Measurements from ENCODE around the gene PTGDS.

PTGDS gene

DNA sequence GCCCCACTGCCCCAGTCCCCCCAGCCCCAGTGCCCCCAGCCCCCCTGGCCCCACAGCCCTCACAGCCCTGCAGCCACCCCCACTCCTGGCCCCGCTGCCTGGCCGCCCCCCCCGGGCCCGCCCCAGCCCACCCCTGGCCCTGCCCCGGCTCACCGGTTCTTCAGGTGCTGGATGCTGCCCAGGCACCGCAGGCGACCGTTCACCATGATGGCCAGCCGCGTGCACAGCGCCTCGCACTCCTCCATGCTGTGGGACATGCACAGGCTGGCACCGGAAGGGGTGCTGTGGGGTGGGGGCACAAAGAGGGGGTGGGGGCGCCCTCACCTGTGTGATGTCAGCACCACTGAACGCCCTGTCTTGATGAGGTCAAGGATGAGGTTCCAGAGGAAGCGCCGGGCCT lies 31.9 kb downstream of the PTGDS start:
- H4K91ac ChIP-seq (ENCODE audit: low read length): no peak overlapping the region
- no peak overlapping the region for H3K4me2 ChIP-seq (ENCODE audit: low read length, poor library complexity, severe bottlenecking)
- no peak for DNase-seq
- peaks cover 28% of the 10 kb centered on the region for H3K4me1 ChIP-seq (ENCODE audit: control insufficient read depth, insufficient read depth, low read depth, low read length)
- no peak overlapping the region for H3K23ac ChIP-seq (ENCODE audit: low read length in 2 of 2)
- no peak overlapping the region for H3K18ac ChIP-seq (ENCODE audit: low read depth in 1 of 2, low read length in 2 of 2)
- no peak overlapping the region for H3K4me3 ChIP-seq (ENCODE audit: insufficient read depth in 1 of 2, low read depth in 1 of 2, low read length in 2 of 2)
- H2BK15ac ChIP-seq (ENCODE audit: low read depth, poor library complexity, severe bottlenecking): no peak overlapping the region
- no peaks in the 10 kb centered on the region for H3K79me1 ChIP-seq (replicated peaks; ENCODE audit: low read length, poor library complexity, severe bottlenecking)
- no peak overlapping the region for H3K9ac ChIP-seq (ENCODE audit: low read length)
- no peak overlapping the region for H2BK12ac ChIP-seq (ENCODE audit: low read length in 2 of 2)
- no peak overlapping the region for H2BK120ac ChIP-seq (ENCODE audit: low read depth, low read length)
- peaks cover 8 to 53% of the 10 kb centered on the region in 2 experiments for H3K36me3 ChIP-seq (ENCODE audit: control insufficient read depth in 1 of 2, insufficient read depth in 2 of 2, low read depth in 1 of 2, low read length in 2 of 2)
- H4K8ac ChIP-seq (ENCODE audit: low read length): no peak overlapping the region
- no peak overlapping the region for H2BK5ac ChIP-seq (ENCODE audit: low read depth, low read length, poor library complexity, severe bottlenecking)
- H3K14ac ChIP-seq (ENCODE audit: low read length in 2 of 2): no peak overlapping the region
- H2AK5ac ChIP-seq (ENCODE audit: low read length, severe bottlenecking): no peak overlapping the region
- H3K4ac ChIP-seq (ENCODE audit: low read depth in 1 of 2, low read length in 2 of 2): no peak overlapping the region
- WGBS: 93% methylated on average over 17 of the region's 18 CpGs
- no peak overlapping the region for H2AFZ ChIP-seq (ENCODE audit: low read depth, low read length)
- no peaks in the 10 kb centered on the region for H3K27me3 ChIP-seq (ENCODE audit: control insufficient read depth in 1 of 2, insufficient read depth in 1 of 2, low read length in 2 of 2)
- no peaks in the 10 kb centered on the region for H3K9me3 ChIP-seq (ENCODE audit: control insufficient read depth, low read length)
- H3K27ac ChIP-seq (ENCODE audit: low read length, poor library complexity, severe bottlenecking): no peak overlapping the region

DNA sequence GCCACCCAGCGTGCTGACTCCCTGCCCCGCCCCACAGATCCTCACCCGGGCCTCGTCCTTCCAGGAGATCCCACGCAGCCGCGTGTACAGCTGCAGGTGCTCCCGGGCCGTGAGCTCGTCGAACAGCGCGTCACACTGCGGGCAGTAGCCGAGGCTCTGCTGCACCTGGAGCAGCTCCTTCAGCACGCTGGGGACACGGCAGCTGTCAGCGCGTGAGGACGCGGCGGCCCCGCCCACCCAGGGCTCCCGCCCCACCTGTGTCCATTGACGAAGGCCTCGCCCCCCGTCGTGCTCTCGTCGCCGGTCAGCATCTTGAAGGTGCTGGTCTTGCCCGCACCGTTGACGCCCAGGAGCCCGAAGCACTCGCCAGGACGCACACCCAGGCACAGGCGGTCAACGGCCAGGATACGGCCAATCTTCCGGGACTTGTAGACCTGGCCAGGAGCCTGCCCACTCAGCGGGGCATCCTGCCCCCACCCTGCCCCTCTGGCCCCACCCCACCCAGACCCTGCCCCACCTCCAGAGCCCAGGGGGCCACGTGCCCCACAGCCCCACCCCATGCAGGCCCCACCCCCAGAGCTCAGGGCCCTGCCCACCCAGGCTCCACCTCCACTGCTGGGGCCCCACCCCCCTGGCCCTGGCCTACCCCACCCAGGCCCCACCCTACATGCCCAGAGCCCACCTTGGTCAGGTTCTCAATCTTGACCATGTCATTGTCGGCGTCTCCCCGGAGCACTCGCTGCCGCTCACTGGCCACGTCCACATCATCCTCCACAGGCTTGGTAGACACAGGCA lies 32.8 kb downstream of the PTGDS start:
- Histone ChIP-seq H3K36me3 (ENCODE audit: control insufficient read depth in 1 of 2, insufficient read depth in 2 of 2, low read depth in 1 of 2, low read length in 2 of 2) (peaks cover 8 to 62% of the 10 kb centered on the region in 2 experiments), H2AK5ac (ENCODE audit: low read length, severe bottlenecking) (no peak overlapping the region), H3K18ac (ENCODE audit: low read depth in 1 of 2, low read length in 2 of 2) (no peak overlapping the region), H3K4me2 (ENCODE audit: low read length, poor library complexity, severe bottlenecking) (no peak overlapping the region), H4K8ac (ENCODE audit: low read length) (no peak overlapping the region), H3K4ac (ENCODE audit: low read depth in 1 of 2, low read length in 2 of 2) (no peak overlapping the region), H2AFZ (ENCODE audit: low read depth, low read length) (no peak overlapping the region), H2BK120ac (ENCODE audit: low read depth, low read length) (no peak overlapping the region), H3K9ac (ENCODE audit: low read length) (no peak overlapping the region), H2BK12ac (ENCODE audit: low read length in 2 of 2) (no peak overlapping the region), H3K27me3 (ENCODE audit: control insufficient read depth in 1 of 2, insufficient read depth in 1 of 2, low read length in 2 of 2) (no peaks in the 10 kb centered on the region), H3K9me3 (ENCODE audit: control insufficient read depth, low read length) (no peaks in the 10 kb centered on the region), H4K91ac (ENCODE audit: low read length) (no peak overlapping the region), H3K14ac (ENCODE audit: low read length in 2 of 2) (no peak overlapping the region), H3K4me1 (ENCODE audit: control insufficient read depth, insufficient read depth, low read depth, low read length) (peaks cover 29% of the 10 kb centered on the region), H2BK5ac (ENCODE audit: low read depth, low read length, poor library complexity, severe bottlenecking) (no peak overlapping the region), H2BK15ac (ENCODE audit: low read depth, poor library complexity, severe bottlenecking) (no peak overlapping the region), H3K4me3 (ENCODE audit: insufficient read depth in 1 of 2, low read depth in 1 of 2, low read length in 2 of 2) (no peak overlapping the region), H3K27ac (ENCODE audit: low read length, poor library complexity, severe bottlenecking) (no peak overlapping the region), H3K23ac (ENCODE audit: low read length in 2 of 2) (no peak overlapping the region), H3K79me1 (replicated peaks; ENCODE audit: low read length, poor library complexity, severe bottlenecking) (no peaks in the 10 kb centered on the region)
- WGBS: 95% methylated on average over 49 of the region's 49 CpGs
- no peak for DNase-seq

DNA sequence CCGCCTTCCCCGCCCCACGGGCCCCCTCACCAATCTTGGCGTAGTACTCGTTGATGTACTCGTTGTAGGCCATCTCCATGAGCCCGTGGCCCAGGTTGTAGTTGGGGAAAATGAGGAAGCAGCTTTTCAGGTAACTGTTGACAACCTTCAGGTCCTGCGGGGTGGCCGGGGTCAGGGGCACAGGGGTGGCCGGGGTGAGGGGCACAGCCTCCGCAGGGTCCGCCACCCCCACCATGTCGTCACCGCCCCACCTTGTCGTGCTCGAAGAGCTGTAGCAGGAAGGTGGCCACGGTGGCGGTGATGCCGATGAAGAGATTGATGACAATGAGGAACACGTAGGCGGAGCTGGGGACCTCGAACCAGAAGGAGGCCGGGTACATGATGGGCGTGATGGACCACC lies 33.9 kb downstream of the PTGDS start:
- no peak overlapping the region for H2BK120ac ChIP-seq (ENCODE audit: low read depth, low read length)
- no peak overlapping the region for H2BK15ac ChIP-seq (ENCODE audit: low read depth, poor library complexity, severe bottlenecking)
- no peak overlapping the region for H3K9ac ChIP-seq (ENCODE audit: low read length)
- H2BK5ac ChIP-seq (ENCODE audit: low read depth, low read length, poor library complexity, severe bottlenecking): no peak overlapping the region
- H3K4me1 ChIP-seq (ENCODE audit: control insufficient read depth, insufficient read depth, low read depth, low read length): peaks cover 29% of the 10 kb centered on the region
- 97% methylated on average over 24 of the region's 24 CpGs for WGBS
- H2AFZ ChIP-seq (ENCODE audit: low read depth, low read length): no peak overlapping the region
- H3K23ac ChIP-seq (ENCODE audit: low read length in 2 of 2): no peak overlapping the region
- no peak overlapping the region for H3K4me3 ChIP-seq (ENCODE audit: insufficient read depth in 1 of 2, low read depth in 1 of 2, low read length in 2 of 2)
- DNase-seq: no peak
- no peak overlapping the region for H4K8ac ChIP-seq (ENCODE audit: low read length)
- H2BK12ac ChIP-seq (ENCODE audit: low read length in 2 of 2): no peak overlapping the region
- no peaks in the 10 kb centered on the region for H3K27me3 ChIP-seq (ENCODE audit: control insufficient read depth in 1 of 2, insufficient read depth in 1 of 2, low read length in 2 of 2)
- H3K27ac ChIP-seq (ENCODE audit: low read length, poor library complexity, severe bottlenecking): no peak overlapping the region
- H2AK5ac ChIP-seq (ENCODE audit: low read length, severe bottlenecking): no peak overlapping the region
- no peak overlapping the region for H3K18ac ChIP-seq (ENCODE audit: low read depth in 1 of 2, low read length in 2 of 2)
- H3K9me3 ChIP-seq (ENCODE audit: control insufficient read depth, low read length): no peaks in the 10 kb centered on the region
- H3K14ac ChIP-seq (ENCODE audit: low read length in 2 of 2): no peak overlapping the region
- H3K4me2 ChIP-seq (ENCODE audit: low read length, poor library complexity, severe bottlenecking): no peak overlapping the region
- H4K91ac ChIP-seq (ENCODE audit: low read length): no peak overlapping the region
- no peaks in the 10 kb centered on the region for H3K79me1 ChIP-seq (replicated peaks; ENCODE audit: low read length, poor library complexity, severe bottlenecking)
- no peak overlapping the region for H3K4ac ChIP-seq (ENCODE audit: low read depth in 1 of 2, low read length in 2 of 2)
- peaks cover 11 to 72% of the 10 kb centered on the region in 2 experiments for H3K36me3 ChIP-seq (ENCODE audit: control insufficient read depth in 1 of 2, insufficient read depth in 2 of 2, low read depth in 1 of 2, low read length in 2 of 2)

DNA sequence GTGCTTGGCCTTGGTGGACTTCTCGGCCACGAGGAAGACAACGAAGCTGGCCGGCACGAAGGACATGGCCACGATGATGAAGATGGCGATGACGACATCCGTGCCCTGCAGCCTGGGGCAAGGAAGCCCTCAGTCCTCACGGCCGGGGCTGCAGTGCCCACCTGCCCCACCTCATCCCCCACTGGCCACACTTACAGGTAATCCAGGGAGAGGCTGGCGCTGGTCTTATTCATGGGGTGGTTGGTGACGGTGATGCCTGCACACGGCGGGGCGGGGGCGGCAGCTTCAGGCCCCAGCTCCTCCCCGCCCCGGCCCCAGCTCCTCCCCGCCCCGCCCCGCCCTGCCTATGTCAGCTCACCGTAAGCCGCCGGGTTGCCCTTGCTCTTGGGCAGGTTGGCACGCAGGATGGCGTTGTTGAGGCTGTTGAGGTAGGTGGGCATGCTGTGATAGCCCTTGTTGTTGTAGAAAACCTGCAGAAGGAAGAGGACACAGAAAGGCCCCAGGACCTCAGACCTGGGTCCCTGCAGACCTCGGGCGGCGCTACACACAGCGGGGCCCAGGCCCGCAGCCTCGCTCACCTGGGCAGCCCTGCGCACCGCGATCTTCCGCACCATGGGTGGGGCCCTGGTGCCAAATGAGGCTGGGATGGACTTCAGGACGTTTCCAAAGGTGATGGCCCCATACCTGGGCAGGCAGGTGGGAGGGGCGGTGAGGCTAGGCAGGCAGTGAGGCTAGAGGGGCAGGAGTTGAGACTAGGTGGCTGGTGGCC lies 34.8 kb downstream of the PTGDS start:
- no peak for DNase-seq
- Histone ChIP-seq H3K14ac (ENCODE audit: low read length in 2 of 2) (no peak overlapping the region), H2BK12ac (ENCODE audit: low read length in 2 of 2) (no peak overlapping the region), H3K27me3 (ENCODE audit: control insufficient read depth in 1 of 2, insufficient read depth in 1 of 2, low read length in 2 of 2) (no peaks in the 10 kb centered on the region), H3K9me3 (ENCODE audit: control insufficient read depth, low read length) (no peaks in the 10 kb centered on the region), H3K27ac (ENCODE audit: low read length, poor library complexity, severe bottlenecking) (no peak overlapping the region), H3K79me1 (replicated peaks; ENCODE audit: low read length, poor library complexity, severe bottlenecking) (no peaks in the 10 kb centered on the region), H3K4me1 (ENCODE audit: control insufficient read depth, insufficient read depth, low read depth, low read length) (peaks cover 25% of the 10 kb centered on the region), H2BK15ac (ENCODE audit: low read depth, poor library complexity, severe bottlenecking) (no peak overlapping the region), H3K4ac (ENCODE audit: low read depth in 1 of 2, low read length in 2 of 2) (no peak overlapping the region), H2AFZ (ENCODE audit: low read depth, low read length) (no peak overlapping the region), H3K23ac (ENCODE audit: low read length in 2 of 2) (no peak overlapping the region), H3K36me3 (ENCODE audit: control insufficient read depth in 1 of 2, insufficient read depth in 2 of 2, low read depth in 1 of 2, low read length in 2 of 2) (peaks cover 17 to 82% of the 10 kb centered on the region in 2 experiments), H4K91ac (ENCODE audit: low read length) (peak overlapping the region; percentile 53), H3K4me3 (ENCODE audit: insufficient read depth in 1 of 2, low read depth in 1 of 2, low read length in 2 of 2) (no peak overlapping the region), H2AK5ac (ENCODE audit: low read length, severe bottlenecking) (no peak overlapping the region), H3K9ac (ENCODE audit: low read length) (no peak overlapping the region), H4K8ac (ENCODE audit: low read length) (no peak overlapping the region), H3K4me2 (ENCODE audit: low read length, poor library complexity, severe bottlenecking) (no peak overlapping the region), H3K18ac (ENCODE audit: low read depth in 1 of 2, low read length in 2 of 2) (no peak overlapping the region), H2BK120ac (ENCODE audit: low read depth, low read length) (no peak overlapping the region), H2BK5ac (ENCODE audit: low read depth, low read length, poor library complexity, severe bottlenecking) (no peak overlapping the region)
- 94% methylated on average over 32 of the region's 39 CpGs for WGBS

Measured in mesenchymal stem cell (in vitro differentiated cells and primary cell).